SJSA1 (cell line): ENCODE measurements around the gene DNAI2. TPM values are rescaled to one million over a fixed set of nuclear protein-coding genes. Genes with fewer than 3 reads are reported as not detected.
"Not testable (repeated sequence)": the region's sequence is repeated elsewhere in the genome, so short reads cannot be mapped to it uniquely, and the experiment has no call there.

Experiments used
- DNase-seq, 2 experiments: peaks; one replicate each; pipeline ENCODE4 v3.0.0-alpha.2; 2015 to 2020; ENCODE audit warnings: low spot score in 2 of 2, low read depth in 1 of 2
- H3K27ac ChIP-seq: fragments of 250-450 bp; sonication (Bioruptor Pico); 2 replicates; pipeline ENCODE4 v1.5.1; 2020; ENCODE audit warnings: mild to moderate bottlenecking, moderate library complexity
- H3K27me3 ChIP-seq: fragments of 250-450 bp; sonication (Bioruptor Pico); replicated peaks from 2 replicates; pipeline ENCODE4 v1.5.1; 2020; ENCODE audit warnings: mild to moderate bottlenecking, moderate library complexity
- H3K36me3 ChIP-seq: fragments of 250-450 bp; sonication (Bioruptor Pico); 2 replicates; pipeline ENCODE4 v1.5.1; 2020; ENCODE audit warnings: mild to moderate bottlenecking
- H3K4me1 ChIP-seq: fragments of 250-450 bp; sonication (Bioruptor Pico); replicated peaks from 2 replicates; pipeline ENCODE4 v1.6.1; 2021; ENCODE audit warnings: mild to moderate bottlenecking
- H3K4me3 ChIP-seq: fragments of 250-450 bp; sonication (Bioruptor Pico); 2 replicates; pipeline ENCODE4 v1.5.1; 2020; ENCODE audit warnings: mild to moderate bottlenecking
- H3K9me3 ChIP-seq: fragments of 250-450 bp; sonication (Bioruptor Pico); replicated peaks from 2 replicates; pipeline ENCODE4 v1.5.1; 2020; ENCODE audit warnings: mild to moderate bottlenecking
- total RNA-seq: library from RNA; depleted of rRNA; stranded (reverse); fragments of >200 nt; shearing (Covaris generic); gene quantifications from 2 replicates; pipeline ENCODE4 v1.2.3, GENCODE V29; 2014

DNAI2 gene
- total RNA-seq, 1 experiment from 2014 or later: not detected

DNA sequence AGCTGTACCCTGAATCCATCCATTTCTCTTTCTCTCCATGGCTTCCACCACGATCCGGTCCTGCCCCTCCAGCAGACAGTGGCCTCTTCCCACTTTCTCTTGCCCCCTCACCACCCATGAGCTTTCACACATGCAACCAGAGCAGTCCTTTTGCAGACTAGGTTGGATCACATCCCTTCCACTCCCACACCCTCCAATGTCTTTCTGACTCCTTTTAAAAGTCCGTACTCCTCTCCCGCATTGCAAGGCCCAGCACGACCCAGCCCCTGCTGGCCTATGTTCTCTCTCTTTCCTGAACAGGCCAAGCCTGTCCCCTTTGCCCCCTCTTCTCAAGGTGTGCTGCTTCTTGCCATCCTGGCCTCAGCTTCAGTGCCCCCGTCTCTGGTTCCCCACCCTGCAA, 22.5 kb upstream of the DNAI2 start:
- Histone ChIP-seq H3K36me3 (no peaks in the 10 kb centered on the region), H3K4me3 (no peak overlapping the region), H3K27ac (no peak overlapping the region), H3K27me3 (peaks cover 33% of the 10 kb centered on the region), H3K9me3 (0 out of 2 replicates have a peak, but pooled peaks cover 3% of the 10 kb centered on the region), H3K4me1 (no peaks in the 10 kb centered on the region)
- no peak for DNase-seq

DNA sequence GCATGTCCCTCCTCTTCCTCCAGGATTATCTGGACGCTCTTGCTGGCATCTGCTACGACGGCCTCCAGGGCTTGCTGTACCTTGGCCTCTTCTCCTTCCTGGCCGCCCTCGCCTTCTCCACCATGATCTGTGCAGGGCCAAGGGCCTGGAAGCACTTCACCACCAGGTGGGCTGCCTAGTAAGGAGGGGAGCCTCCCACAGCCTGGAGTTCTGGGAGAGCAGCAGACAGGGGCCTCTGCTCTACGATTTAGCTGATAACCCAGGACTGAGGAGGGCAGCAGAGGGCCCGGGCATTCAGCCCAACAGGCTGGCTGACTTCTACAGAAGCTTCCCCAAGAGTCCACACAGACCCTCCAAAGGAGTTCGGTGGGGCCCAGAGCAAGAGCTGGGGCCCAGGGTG, 21.8 kb upstream of the DNAI2 start:
- Histone ChIP-seq H3K27ac (no peak overlapping the region), H3K4me3 (no peak overlapping the region), H3K4me1 (no peaks in the 10 kb centered on the region), H3K27me3 (peaks cover 34% of the 10 kb centered on the region), H3K9me3 (no peaks in the 10 kb centered on the region), H3K36me3 (no peaks in the 10 kb centered on the region)
- DNase-seq: no peak

DNA sequence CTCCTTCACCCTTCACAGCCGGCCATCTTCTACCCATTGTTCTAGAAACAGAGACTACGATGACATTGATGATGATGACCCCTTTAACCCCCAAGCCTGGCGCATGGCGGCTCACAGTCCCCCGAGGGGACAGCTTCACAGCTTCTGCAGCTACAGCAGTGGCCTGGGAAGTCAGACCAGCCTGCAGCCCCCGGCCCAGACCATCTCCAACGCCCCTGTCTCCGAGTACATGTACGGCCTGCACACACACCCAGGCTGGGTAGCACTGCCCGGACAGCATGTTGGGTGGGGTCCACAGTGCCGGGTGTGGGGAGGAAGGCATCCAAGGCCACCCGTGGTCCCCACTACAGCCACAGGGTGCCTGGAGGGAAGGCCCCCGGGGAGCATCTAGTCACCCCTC, 21.0 kb upstream of the DNAI2 start:
- peaks cover 42% of the 10 kb centered on the region for H3K27me3 ChIP-seq
- no peaks in the 10 kb centered on the region for H3K4me1 ChIP-seq
- H3K9me3 ChIP-seq: no peaks in the 10 kb centered on the region
- no peaks in the 10 kb centered on the region for H3K36me3 ChIP-seq
- no peak for DNase-seq
- no peak overlapping the region for H3K4me3 ChIP-seq
- H3K27ac ChIP-seq: no peak overlapping the region

- no peak overlapping the region for H3K4me3 ChIP-seq
- no peaks in the 10 kb centered on the region for H3K9me3 ChIP-seq
- peaks cover 57% of the 10 kb centered on the region for H3K27me3 ChIP-seq
- no peaks in the 10 kb centered on the region for H3K36me3 ChIP-seq
- DNase-seq: no peak
- H3K4me1 ChIP-seq: no peaks in the 10 kb centered on the region
- H3K27ac ChIP-seq: no peak overlapping the region
These were observed 16.7 kb upstream of the DNAI2 start for GRCh38 chr17:74257311-74257710.

GRCh38 chr17:74259667-74260524, 14.1 kb upstream of the DNAI2 start:
- Histone ChIP-seq H3K27me3 (peaks cover 57% of the 10 kb centered on the region), H3K9me3 (no peaks in the 10 kb centered on the region), H3K27ac (no peak overlapping the region), H3K36me3 (no peaks in the 10 kb centered on the region), H3K4me3 (no peak overlapping the region), H3K4me1 (no peaks in the 10 kb centered on the region)
- DNase-seq: no peak

DNA sequence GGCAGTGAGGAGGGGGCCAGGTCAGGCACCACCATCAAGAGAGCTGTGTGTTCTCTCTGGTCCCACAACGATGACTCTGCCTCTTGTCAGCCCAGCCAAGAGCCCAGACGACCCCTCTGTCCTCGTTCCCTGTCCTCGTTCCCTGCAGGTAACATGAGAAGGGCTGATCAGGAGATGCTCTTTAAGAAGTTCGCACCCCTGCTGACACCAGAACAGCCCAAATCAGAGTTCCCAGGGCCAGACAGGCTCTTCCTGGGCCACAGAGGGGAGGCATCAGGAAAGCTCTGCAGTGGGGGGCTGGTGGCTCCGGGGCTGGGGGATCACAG, 13.5 kb upstream of the DNAI2 start:
- Histone ChIP-seq H3K4me3 (no peak overlapping the region), H3K4me1 (no peaks in the 10 kb centered on the region), H3K9me3 (no peaks in the 10 kb centered on the region), H3K36me3 (no peaks in the 10 kb centered on the region), H3K27me3 (peaks cover 57% of the 10 kb centered on the region), H3K27ac (no peak overlapping the region)
- no peak for DNase-seq

DNA sequence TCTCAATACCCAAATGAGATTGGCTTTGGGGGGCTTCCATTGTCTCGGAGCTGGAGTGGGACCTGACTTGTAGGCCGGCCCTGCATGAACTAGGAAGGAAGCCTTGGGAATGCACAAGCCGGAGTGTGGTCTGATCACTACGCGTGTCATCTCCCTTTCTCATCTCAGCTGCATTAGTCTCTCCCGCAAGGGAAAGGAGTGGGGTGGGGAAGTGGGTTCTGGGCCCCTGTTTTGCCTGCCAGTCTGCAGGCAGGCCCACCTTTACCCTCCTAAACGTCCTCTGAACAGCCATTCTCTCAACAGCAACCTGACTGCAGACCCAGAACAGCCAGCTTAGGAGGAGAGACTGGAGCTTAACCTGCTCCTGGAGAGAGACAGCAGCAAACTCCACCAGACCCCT, 11.4 kb upstream of the DNAI2 start:
- Histone ChIP-seq H3K27me3 (peaks cover 53% of the 10 kb centered on the region), H3K27ac (no peak overlapping the region), H3K9me3 (no peaks in the 10 kb centered on the region; the same call in 1 of the 2 replicates), H3K4me3 (no peak overlapping the region), H3K36me3 (no peaks in the 10 kb centered on the region), H3K4me1 (no peaks in the 10 kb centered on the region)
- DNase-seq: no peak

GRCh38 chr17:74267054-74267453, 7.0 kb upstream of the DNAI2 start:
- peaks cover 55% of the 10 kb centered on the region for H3K27me3 ChIP-seq
- H3K36me3 ChIP-seq, DNase-seq, H3K4me1 ChIP-seq, H3K9me3 ChIP-seq, H3K27ac ChIP-seq, H3K4me3 ChIP-seq: not testable (repeated sequence)

GRCh38 chr17:74267579-74267978, 6.5 kb upstream of the DNAI2 start:
- Histone ChIP-seq H3K4me3 (no peak overlapping the region), H3K9me3 (no peaks in the 10 kb centered on the region; the same call in 1 of the 2 replicates), H3K4me1 (no peaks in the 10 kb centered on the region), H3K36me3 (no peaks in the 10 kb centered on the region), H3K27me3 (peaks cover 55% of the 10 kb centered on the region), H3K27ac (no peak overlapping the region)
- no peak for DNase-seq

- DNase-seq: no peak
- H3K27ac ChIP-seq: no peak overlapping the region
- H3K9me3 ChIP-seq: no peaks in the 10 kb centered on the region; the same call in 1 of the 2 replicates
- no peak overlapping the region for H3K4me3 ChIP-seq
- no peaks in the 10 kb centered on the region for H3K4me1 ChIP-seq
- H3K36me3 ChIP-seq: no peaks in the 10 kb centered on the region
- H3K27me3 ChIP-seq: peaks cover 55% of the 10 kb centered on the region
These were observed 6.0 kb upstream of the DNAI2 start for GRCh38 chr17:74267987-74268499.

DNA sequence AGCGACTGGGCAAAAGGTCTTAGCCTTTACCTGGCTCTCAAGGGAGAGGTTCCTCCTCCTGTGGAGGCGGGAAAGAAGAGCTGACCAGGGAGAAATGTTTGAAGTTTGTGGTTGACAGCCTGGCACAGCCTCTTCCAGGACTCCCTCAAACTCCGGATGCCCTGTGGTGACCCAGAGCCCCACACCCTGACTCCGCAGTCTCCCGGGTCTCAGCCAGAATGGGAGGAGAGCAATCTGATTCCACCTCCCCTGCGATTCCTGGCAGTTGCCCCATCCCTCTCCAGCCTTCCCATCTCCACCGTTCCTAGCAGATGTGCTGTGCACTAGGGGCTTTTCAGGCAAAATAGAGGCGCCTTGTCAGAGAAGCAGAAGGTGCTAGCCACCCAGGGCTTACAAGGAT, 5.5 kb upstream of the DNAI2 start:
- H3K4me3 ChIP-seq: no peak overlapping the region
- no peaks in the 10 kb centered on the region for H3K36me3 ChIP-seq
- no peak for DNase-seq
- no peaks in the 10 kb centered on the region; the same call in 1 of the 2 replicates for H3K9me3 ChIP-seq
- H3K27me3 ChIP-seq: peaks cover 56% of the 10 kb centered on the region
- no peaks in the 10 kb centered on the region for H3K4me1 ChIP-seq
- no peak overlapping the region for H3K27ac ChIP-seq

DNA sequence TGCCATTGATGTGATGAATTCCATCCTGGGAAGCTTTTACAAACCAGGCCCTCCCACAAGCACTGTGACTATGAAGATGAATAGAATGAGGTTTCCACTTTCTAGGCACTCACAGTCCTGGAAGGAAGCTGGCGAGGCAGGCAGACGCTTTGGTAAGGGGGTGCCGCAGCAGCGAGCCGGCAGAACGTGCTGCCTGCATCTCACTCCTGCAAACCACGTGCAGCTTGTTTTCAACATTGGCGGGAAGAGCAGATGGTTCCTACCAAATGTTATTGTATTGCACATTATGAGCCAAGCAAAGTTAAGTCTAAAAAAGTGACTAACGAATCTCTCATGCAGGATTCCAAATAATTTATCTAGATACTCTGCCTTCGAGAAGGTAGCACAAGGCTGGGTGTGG, 3.7 kb upstream of the DNAI2 start:
- DNase-seq: no peak
- H3K27me3 ChIP-seq: peaks cover 72% of the 10 kb centered on the region
- no peaks in the 10 kb centered on the region; the same call in 1 of the 2 replicates for H3K9me3 ChIP-seq
- no peak overlapping the region for H3K27ac ChIP-seq
- no peak overlapping the region for H3K4me3 ChIP-seq
- H3K4me1 ChIP-seq: no peaks in the 10 kb centered on the region
- H3K36me3 ChIP-seq: no peaks in the 10 kb centered on the region

GRCh38 chr17:74271281-74271680, 2.8 kb upstream of the DNAI2 start:
- DNase-seq: no peak
- H3K27me3 ChIP-seq: peaks cover 78% of the 10 kb centered on the region
- H3K9me3 ChIP-seq: no peaks in the 10 kb centered on the region; the same call in 1 of the 2 replicates
- no peak overlapping the region for H3K4me3 ChIP-seq
- no peaks in the 10 kb centered on the region for H3K4me1 ChIP-seq
- H3K36me3 ChIP-seq: no peaks in the 10 kb centered on the region
- H3K27ac ChIP-seq: no peak overlapping the region

- no peak for DNase-seq
- Histone ChIP-seq H3K9me3 (no peaks in the 10 kb centered on the region; the same call in 1 of the 2 replicates), H3K27me3 (peaks cover 84% of the 10 kb centered on the region), H3K4me3 (no peak overlapping the region), H3K27ac (no peak overlapping the region), H3K4me1 (no peaks in the 10 kb centered on the region), H3K36me3 (no peaks in the 10 kb centered on the region)
These were observed 2.0 kb upstream of the DNAI2 start for GRCh38 chr17:74271901-74272561.
